Activated T-cell treated with anti-CD3 and anti-CD28 coated beads, Interleukin-2, amount 50 U/mL, for 1 hour (primary cell): ENCODE measurements around the gene TCEAL6.
A peak's percentile ranks its signal among the peaks of the same experiment; 100 is the strongest.
"Not testable (repeated sequence)": the region's sequence is repeated elsewhere in the genome, so short reads cannot be mapped to it uniquely, and the experiment has no call there.

Experiments
- DNase-seq: peaks from one replicate; pipeline ENCODE4 v3.0.0-alpha.2; 2020

Gene TCEAL6

GRCh38 chrX:102142274-102142673, at the start of gene TCEAL6:
TSS of gene TCEAL6 (minus strand) at chrX:102142481.
- not testable (repeated sequence) for DNase-seq

- DNase-seq, result no peak
Observed at GRCh38 chrX:102185967-102186720, 43.9 kb upstream of the TCEAL6 start.

- peak; percentile 58 for DNase-seq
Observed at GRCh38 chrX:102155806-102156179, 13.5 kb upstream of the TCEAL6 start, which contains the start of gene BEX5. TSS of gene BEX5 (minus strand) at chrX:102155977. CDS start at chrX:102154265, 1,712 bp downstream.

- DNase-seq, result peak; percentile 37
Observed at GRCh38 chrX:102154900-102155805, 12.9 kb upstream of the TCEAL6 start.

GRCh38 chrX:102154218-102154860, 12.1 kb upstream of the TCEAL6 start:
- peak; percentile 29 for DNase-seq

GRCh38 chrX:102141631-102142030, 650 bp downstream of the TCEAL6 start:
- not testable (repeated sequence) for DNase-seq

- DNase-seq, result not testable (repeated sequence)
Observed at GRCh38 chrX:102140876-102141275, 1.4 kb downstream of the TCEAL6 start.

- DNase-seq, result no peak
Observed at GRCh38 chrX:102138064-102138463, 4.2 kb downstream of the TCEAL6 start.

GRCh38 chrX:102129473-102129872, 12.8 kb downstream of the TCEAL6 start:
- DNase-seq, result no peak

GRCh38 chrX:102126863-102127262, 15.4 kb downstream of the TCEAL6 start:
- DNase-seq, result no peak

GRCh38 chrX:102126080-102126818, 16.0 kb downstream of the TCEAL6 start:
- DNase-seq, result not testable (repeated sequence)

- peak; percentile 31 for DNase-seq
Observed at GRCh38 chrX:102125436-102125835, 16.8 kb downstream of the TCEAL6 start, which contains the start of gene TCEAL2. TSS of gene TCEAL2 (plus strand) at chrX:102125679. CDS start at chrX:102126831, 1,152 bp downstream.

GRCh38 chrX:102125014-102125413, 17.3 kb downstream of the TCEAL6 start:
- DNase-seq, result not testable (repeated sequence)

GRCh38 chrX:102115748-102116147, 26.5 kb downstream of the TCEAL6 start:
- no peak for DNase-seq

- DNase-seq, result no peak
Observed at GRCh38 chrX:102113367-102113766, 28.9 kb downstream of the TCEAL6 start.
